Inferior parietal cortex (tissue), 1 donor: ENCODE results near the gene ATAD3C.
A peak's percentile ranks its signal among the peaks of the same experiment; 100 is the strongest.
"Not testable (repeated sequence)": the region's sequence is repeated elsewhere in the genome, so short reads cannot be mapped to it uniquely, and the experiment has no call there.

Source experiments
- DNase-seq: peaks from one replicate; pipeline ENCODE4 v3.0.0-alpha.2; 2016; ENCODE audit errors: extremely low spot score

Gene ATAD3C

DNA sequence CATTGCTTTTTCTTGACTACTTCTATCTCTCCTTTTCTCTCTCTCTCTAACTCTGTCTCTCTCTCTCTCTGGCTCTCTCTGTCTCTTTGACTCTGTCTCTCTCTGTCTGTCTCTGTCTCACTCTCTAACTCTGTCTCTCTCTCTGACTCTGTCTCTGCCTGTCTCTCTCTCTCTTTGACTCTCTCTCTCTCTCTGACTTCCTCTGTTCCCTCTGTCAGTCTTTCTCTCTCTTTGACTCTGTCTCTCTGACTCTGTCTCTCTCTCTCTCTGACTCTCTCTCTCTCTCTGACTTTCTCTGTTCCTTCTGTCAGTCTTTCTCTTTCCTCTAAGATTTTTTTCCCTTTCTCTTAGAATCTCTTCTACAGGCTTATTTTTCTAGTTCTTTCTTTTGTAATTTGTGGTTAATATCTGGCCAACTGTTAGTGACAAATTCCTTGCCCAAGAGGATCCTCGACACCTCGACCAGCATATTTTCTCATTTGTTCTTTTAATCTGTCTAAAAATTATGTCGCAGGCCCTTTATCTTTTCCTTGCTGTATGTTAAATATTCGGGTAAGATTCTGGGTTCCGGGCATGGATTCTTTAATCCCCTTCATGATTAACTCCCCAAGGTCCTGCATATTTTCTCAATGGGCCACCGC is at the start of gene ATAD3C:
Gene ATAD3C, plus strand, starts transcription at position 591 of the 641 bp plus-strand sequence. CDS start 995 bp downstream, outside the sequence.
- DNase-seq: no peak

DNA sequence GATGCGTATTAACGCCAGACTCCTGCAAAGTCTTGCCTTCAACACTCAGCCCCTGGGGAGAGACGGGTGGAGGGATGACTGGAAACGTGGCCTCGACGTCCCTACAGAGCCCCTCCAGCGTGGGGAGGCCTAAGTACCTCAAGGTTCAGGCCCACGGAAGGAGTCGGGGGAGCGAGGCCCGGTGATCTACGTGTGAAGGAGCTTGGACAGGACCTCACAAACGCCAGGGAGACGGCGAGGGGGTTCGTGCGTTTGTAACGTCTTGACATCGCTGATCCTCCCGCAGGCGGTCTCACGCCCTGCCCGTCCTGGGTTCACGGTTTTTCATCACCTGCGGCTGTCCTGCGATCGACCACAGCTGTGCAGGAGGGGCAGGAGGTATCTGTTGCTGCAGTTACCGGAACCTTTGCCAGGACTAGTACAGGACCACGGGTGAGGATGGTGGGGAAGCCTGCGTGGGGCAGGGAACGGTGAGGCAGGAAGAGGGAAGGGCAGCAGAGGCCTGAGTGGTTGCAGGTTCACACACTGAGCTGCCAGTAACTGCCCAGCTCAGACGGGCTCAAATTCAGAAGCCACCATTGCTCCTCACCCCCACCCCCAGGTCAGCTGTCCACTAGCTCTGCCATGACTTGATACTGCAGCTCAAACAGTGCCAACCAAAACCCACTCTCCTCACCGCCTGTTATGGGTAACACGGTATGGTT is 49.5 kb upstream of the ATAD3C start:
- no peak for DNase-seq

DNA sequence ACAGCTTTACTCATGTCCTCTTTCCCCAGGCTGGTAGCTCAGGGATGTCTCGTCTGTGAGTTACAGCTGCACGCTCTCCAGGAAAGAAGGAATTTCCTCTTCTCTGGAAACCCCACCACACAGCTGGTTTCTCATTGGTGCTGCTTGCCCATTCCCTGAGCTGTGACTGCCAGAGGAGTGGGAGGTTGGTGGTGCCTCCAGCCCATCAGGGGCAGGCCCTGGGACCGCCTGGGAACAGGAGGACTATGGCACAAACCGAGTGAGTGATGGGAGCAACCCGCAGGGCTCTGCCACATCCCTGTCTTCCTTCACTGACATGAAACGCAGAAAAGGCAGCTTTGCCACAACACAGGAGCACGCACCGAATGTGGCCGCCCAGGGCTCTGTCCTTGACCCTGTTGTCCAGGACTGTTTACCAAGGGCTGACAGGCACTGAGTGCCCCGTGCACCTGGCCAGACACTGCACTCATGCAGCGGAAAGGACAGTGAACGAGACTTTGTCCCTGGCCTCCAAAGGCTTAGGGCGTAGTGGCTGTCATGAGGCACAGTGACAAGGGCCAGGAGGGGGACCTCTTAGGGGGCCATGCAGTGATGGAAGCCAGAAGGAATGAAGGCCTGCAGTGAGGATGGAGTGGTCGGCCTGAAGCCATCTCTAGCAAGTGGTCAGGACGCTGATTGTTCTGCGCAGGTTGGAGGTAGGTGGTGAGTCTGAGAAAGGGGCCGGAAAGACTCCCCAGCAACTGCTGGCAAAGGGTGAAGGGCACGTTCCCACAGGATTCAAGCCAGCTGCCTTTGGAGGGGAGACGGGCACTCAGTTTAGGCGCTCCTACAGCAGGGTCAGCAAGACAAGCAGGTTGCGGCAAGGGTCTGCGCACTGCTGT is 48.7 kb upstream of the ATAD3C start:
- no peak for DNase-seq

- no peak for DNase-seq
Observed at GRCh38 chr1:1401457-1402010, 48.0 kb upstream of the ATAD3C start.

DNA sequence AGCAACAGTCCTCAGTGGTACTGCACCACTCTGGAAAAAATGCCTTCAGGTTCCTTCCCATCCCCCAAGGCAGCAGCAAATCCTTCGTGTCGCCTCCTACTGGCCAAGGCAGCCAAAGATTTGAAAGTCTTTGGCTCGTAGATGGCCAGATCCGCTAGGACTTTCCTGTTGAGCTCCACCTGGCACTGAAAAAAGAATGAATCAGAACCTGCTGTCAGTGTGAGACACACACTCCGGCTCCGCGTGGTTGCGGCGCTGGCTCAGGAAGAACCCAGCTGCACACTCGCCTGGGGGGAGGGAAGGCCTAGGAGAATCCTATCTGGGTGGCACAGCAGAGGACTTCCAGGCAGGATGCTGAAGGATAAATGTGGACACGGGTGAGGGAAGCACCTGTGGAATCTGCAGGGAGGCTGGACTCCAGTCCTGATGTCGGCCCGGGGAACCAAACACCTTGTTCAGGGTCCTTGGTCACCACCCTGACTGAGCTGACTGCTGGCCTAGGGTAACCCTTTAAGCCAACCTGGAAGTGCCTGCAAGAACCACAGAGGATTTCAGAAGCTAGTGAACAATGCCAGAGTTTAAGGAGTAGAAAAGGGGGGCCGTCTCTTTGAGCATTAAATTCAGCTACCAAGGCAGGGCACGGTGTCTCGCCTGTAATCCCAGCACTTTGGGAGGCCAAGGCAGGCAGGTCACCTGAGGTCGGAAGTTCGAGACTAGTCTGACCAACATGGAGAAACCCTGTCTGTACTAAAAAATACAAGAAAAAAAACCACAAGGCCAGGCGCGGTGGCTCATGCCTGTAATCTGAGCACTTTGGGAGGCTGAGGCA is 47.2 kb upstream of the ATAD3C start:
- DNase-seq: no peak

DNA sequence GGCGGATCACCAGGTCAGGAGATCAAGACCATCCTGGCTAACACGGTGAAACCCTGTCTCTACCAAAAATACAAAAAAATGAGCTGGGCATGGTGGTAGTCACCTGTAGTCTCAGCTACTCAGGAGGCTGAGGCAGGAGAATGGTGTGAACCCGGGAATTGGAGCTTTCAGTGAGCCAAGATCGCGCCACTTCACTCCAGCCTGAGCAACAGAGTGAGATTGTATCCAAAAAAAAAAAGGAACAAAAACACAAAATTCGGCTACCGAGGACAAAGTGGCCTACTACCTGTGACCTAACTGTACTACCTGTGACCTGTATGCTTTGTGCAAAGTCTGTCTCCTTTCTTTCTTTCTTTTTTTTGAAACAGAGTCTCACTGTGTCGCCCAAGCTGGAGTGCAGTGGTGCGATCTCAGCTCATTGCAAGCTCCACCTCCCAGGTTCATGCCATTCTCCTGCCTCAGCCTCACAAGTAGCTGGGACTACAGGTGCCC is 46.5 kb upstream of the ATAD3C start:
- not testable (repeated sequence) for DNase-seq

GRCh38 chr1:1403653-1404052 is 45.8 kb upstream of the ATAD3C start:
- DNase-seq: no peak

- no peak for DNase-seq
Observed at GRCh38 chr1:1406101-1406820, 43.2 kb upstream of the ATAD3C start.

DNA sequence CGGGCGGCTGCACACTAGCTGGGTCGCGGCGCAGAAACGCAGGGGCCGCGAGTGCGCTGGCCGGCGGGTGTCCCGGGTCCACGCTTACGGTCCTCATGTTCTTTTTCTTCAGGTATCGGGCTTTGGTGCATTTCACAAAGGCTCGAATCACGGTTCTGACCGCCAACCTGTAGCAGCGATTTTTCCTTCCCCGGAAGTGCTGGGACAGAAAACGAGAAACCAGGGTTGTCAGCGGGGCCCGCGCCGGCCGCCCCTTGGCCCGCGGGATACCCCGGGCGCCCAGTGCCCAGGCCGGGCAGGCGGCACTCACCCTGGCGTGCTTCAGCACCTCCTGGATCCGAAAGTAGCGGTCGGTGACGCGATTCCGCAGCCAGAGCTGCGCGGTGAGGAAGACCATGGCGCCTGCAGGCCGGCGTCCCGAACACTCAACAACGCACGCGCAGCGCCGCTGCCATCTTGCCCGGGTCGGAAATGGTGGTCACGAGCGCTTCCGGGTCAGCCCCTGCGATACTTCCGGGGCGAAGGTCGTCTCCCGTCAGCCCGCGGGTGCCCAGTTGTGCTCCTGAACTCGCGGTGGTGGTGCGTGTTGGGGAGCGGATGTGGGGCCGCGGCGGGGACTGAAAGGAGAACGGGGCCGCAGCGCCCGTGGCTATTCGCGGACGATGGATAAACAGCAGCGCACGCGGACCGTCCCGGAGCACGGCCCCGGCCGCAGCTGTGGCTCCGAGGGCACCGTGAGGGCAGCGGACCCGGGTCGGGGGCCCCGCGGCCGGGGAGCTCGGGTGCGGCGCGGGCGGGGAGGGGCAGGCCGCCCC is 42.5 kb upstream of the ATAD3C start, which contains the start of gene MRPL20:
Gene MRPL20, minus strand, starts transcription at position 473 of the 815 bp plus-strand sequence. Its CDS starts 76 bp downstream, at position 397.
- peak; percentile 97 for DNase-seq

DNA sequence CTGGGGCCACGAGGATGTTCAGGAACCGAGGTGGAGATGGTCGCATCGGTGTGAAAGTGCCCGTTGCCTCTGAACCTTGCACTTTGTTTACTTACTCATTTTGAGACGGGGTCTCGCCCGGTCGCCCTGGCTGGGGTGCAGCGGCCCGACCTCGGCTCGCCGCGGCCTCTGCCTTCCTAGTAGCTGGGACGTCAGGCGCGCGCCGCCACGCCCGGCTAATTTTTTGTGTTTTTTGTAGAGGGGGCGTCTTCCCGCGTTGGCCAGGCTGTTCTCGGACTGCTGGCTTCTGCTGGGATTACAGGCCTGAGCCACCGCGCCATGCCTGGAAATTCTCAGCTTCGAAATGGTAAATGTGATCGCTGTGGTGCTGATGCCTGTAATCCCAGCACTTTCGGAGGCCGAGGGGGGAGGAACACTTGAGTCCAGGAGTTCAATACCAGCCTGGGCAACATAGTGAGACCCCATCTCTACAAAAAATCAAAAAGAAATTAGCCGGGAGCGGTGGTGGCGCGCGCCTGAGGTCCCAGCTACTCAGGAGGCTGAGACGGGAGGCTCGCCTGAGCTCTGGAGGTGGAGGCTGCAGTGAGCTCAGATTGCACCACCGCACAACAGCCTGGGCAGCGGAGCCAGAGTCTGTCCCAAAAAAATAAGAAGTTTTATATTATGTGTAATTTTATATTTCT is 41.7 kb upstream of the ATAD3C start:
- DNase-seq: no peak

- not testable (repeated sequence) for DNase-seq
Observed at GRCh38 chr1:1410238-1410637, 39.3 kb upstream of the ATAD3C start.

GRCh38 chr1:1411626-1412025 is 37.9 kb upstream of the ATAD3C start:
- no peak for DNase-seq

GRCh38 chr1:1412311-1412902 is 37.1 kb upstream of the ATAD3C start:
- DNase-seq: not testable (repeated sequence)

- no peak for DNase-seq
Observed at GRCh38 chr1:1415751-1416150, 33.7 kb upstream of the ATAD3C start.

GRCh38 chr1:1417396-1417795 is 32.1 kb upstream of the ATAD3C start:
- DNase-seq: not testable (repeated sequence)

DNA sequence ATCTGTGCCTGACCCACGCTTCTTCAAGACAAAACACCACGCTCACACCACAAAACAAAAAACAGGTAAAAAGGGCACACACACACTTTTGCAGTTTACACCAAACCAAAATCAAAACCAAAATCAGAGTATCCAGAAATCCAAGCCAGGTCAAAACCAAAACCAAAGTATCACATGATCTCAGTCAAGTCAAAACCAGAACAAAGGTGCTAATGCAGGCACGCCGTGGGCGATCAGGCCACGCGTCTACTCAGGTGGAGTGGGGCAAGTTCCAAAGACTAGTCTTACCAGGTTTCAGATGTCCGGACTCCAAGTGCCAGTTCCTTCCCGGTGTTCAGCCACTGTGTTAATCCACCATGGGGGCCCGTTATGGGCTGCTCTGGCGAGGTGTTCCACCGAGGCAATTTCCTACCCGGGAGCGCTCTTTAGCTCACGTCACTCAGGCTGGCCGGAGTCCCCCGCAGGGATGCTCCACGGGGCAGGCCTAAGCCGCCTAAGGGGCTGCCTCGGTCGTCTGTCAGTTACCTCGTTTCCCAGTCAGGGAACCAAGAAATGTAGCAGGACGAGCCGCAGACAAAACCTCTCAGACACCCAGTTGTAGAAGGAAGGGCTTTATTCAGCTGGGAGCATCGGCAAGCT is 31.5 kb upstream of the ATAD3C start:
- not testable (repeated sequence) for DNase-seq

DNA sequence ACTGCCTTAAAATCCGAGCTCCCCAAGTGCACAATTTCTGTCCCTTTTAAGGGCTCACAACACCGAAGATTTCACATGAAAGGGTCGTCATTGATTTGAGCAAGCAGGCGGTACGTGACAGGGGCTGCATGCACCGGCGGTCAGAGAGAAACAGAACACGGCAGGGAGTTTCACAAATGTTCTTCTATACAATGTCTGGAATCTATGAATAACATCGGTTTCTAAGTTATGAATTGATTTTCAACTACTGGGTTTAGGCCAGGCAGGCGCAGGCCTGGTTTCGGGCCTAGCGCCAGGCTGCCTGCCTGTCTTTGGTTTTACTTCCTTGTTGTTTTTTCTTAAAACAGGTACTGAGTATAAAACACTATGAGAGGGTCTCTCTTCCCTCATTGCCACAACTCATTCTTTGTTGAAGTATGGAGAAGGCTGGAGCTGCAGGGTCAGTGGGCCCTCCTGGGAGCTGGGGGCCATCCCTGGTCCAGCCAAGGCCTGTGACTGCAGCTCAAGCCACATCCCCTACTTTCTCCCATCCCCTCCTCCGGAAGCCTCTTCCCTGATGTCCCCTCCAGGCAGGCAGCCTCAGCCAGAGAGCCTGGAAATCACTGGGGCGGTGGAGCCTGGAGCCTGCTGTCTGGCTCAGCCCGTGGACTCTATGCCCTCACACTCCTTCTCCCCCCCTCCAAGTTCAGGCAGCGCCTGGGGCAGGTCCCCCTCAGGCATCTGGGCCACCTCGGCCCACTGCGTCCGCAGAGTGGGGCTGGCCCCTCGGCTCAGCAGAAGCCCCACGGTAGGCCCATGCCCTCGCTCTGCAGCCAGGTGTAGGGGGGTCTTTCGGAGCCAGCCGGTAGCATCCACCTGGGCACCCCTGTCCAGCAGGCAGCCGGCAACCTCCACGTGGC is 30.8 kb upstream of the ATAD3C start:
- no peak for DNase-seq
